Right lobe of liver (tissue), 4 donors: Measurements from ENCODE around the gene C4BPA.

Experiments
- CTCF ChIP-seq, 4 donors: fragments of 200-600 bp in 3 of 4; fragments of 450-650 bp in 1 of 4; IDR thresholded peaks; one replicate each; pipeline versions ENCODE4 v1.5.1 to v1.8.0; 2016 to 2022; ENCODE audit warnings: antibody characterized with exemption in 4 of 4, mild to moderate bottlenecking in 2 of 4
- POLR2A ChIP-seq: fragments of 450-650 bp; IDR thresholded peaks from one replicate; pipeline ENCODE4 v1.6.1; 2017; ENCODE audit warnings: antibody characterized with exemption, mild to moderate bottlenecking
- donor health status: DM: no; HTN: no; CAD: no.
- donor health status: DM: no; HTN: no; CAD: no.
- donor health status: DM: no; HTN: yes; CAD: no.

GRCh38 chr1:207131163-207131562 is 27.1 kb downstream of the C4BPA start:
- TF ChIP-seq CTCF (IDR thresholded peaks at IDR 0.05) (no peak), POLR2A (no peak)
